ENCODE measurements around the gene BMP7.

Gene BMP7

GRCh38 chr20:57118964-57119363, 147.5 kb downstream of the BMP7 start:
- no peak for DNase-seq
